Right renal pelvis (tissue), 4 donors: ENCODE measurements around the gene P3H2. TPM values are rescaled to one million over a fixed set of nuclear protein-coding genes. Genes with fewer than 3 reads are reported as not detected.
"Not testable (repeated sequence)": the region's sequence is repeated elsewhere in the genome, so short reads cannot be mapped to it uniquely, and the experiment has no call there.

Experiments used
- DNase-seq, 4 donors: peaks; one replicate each; pipeline ENCODE4 v3.0.0-alpha.2; 2013; ENCODE audit warnings: low read depth in 4 of 4, low spot score in 3 of 4, missing footprints in 1 of 4
- polyA plus RNA-seq, 4 donors: library from polyadenylated mRNA; unstranded; fragments of 120-200 nt; gene quantifications; one replicate each; pipeline ENCODE4 v1.2.1, GENCODE V29; 2013; ENCODE audit not compliant: insufficient read length in 4 of 4

Gene P3H2
- polyA plus RNA-seq, 4 donors: 84.2 to 128 (median 106) TPM

- no peak for DNase-seq
Measured at GRCh38 chr3:190089711-190090110, 31.0 kb downstream of the P3H2 start.

GRCh38 chr3:190088890-190089289, 31.8 kb downstream of the P3H2 start:
- no peak for DNase-seq

- DNase-seq: no peak
Measured at GRCh38 chr3:190086191-190086590, 34.5 kb downstream of the P3H2 start.

- no peak for DNase-seq
Measured at GRCh38 chr3:190084983-190085382, 35.7 kb downstream of the P3H2 start.

GRCh38 chr3:190083635-190084034, 37.1 kb downstream of the P3H2 start:
- no peak for DNase-seq

GRCh38 chr3:190081389-190081788, 39.3 kb downstream of the P3H2 start:
- DNase-seq: no peak

- not testable (repeated sequence) for DNase-seq
Measured at GRCh38 chr3:190079173-190079572, 41.5 kb downstream of the P3H2 start.

GRCh38 chr3:190077395-190078045, 43.2 kb downstream of the P3H2 start:
- DNase-seq: no peak

- peak in 3 of 4 donors; percentile 56 to 82 (median 71) for DNase-seq
Measured at GRCh38 chr3:190076601-190077394, 43.9 kb downstream of the P3H2 start.

GRCh38 chr3:190076136-190076535, 44.6 kb downstream of the P3H2 start:
- DNase-seq: no peak

- DNase-seq: no peak
Measured at GRCh38 chr3:190074817-190075216, 45.9 kb downstream of the P3H2 start.

- DNase-seq: peak in 2 of 4 donors; percentile 69 to 72
Measured at GRCh38 chr3:190073264-190074008, 47.3 kb downstream of the P3H2 start.

- no peak for DNase-seq
Measured at GRCh38 chr3:190072856-190073255, 47.8 kb downstream of the P3H2 start.

- DNase-seq: not testable (repeated sequence)
Measured at GRCh38 chr3:190071921-190072320, 48.8 kb downstream of the P3H2 start.

GRCh38 chr3:190070622-190071347, 49.9 kb downstream of the P3H2 start:
- no peak for DNase-seq

GRCh38 chr3:190065204-190065603, 55.5 kb downstream of the P3H2 start:
- DNase-seq: no peak

GRCh38 chr3:190064659-190065058, 56.0 kb downstream of the P3H2 start:
- DNase-seq: no peak

GRCh38 chr3:190064112-190064511, 56.6 kb downstream of the P3H2 start:
- DNase-seq: no peak

- no peak for DNase-seq
Measured at GRCh38 chr3:190063490-190063889, 57.2 kb downstream of the P3H2 start.

GRCh38 chr3:190060192-190060775, 60.4 kb downstream of the P3H2 start:
- no peak for DNase-seq
